GM12872 (cell line): ENCODE data around the gene AMOTL2.

ENCODE experiments used
- TF ChIP-seq, protein P1 (sequence below): IDR thresholded peaks from 3 replicates; pipeline ENCODE4 v1.5.1; 2011; ENCODE audit warnings: low read depth, mild to moderate bottlenecking, low read length, moderate library complexity; ENCODE audit not compliant: insufficient read depth

Gene AMOTL2

DNA sequence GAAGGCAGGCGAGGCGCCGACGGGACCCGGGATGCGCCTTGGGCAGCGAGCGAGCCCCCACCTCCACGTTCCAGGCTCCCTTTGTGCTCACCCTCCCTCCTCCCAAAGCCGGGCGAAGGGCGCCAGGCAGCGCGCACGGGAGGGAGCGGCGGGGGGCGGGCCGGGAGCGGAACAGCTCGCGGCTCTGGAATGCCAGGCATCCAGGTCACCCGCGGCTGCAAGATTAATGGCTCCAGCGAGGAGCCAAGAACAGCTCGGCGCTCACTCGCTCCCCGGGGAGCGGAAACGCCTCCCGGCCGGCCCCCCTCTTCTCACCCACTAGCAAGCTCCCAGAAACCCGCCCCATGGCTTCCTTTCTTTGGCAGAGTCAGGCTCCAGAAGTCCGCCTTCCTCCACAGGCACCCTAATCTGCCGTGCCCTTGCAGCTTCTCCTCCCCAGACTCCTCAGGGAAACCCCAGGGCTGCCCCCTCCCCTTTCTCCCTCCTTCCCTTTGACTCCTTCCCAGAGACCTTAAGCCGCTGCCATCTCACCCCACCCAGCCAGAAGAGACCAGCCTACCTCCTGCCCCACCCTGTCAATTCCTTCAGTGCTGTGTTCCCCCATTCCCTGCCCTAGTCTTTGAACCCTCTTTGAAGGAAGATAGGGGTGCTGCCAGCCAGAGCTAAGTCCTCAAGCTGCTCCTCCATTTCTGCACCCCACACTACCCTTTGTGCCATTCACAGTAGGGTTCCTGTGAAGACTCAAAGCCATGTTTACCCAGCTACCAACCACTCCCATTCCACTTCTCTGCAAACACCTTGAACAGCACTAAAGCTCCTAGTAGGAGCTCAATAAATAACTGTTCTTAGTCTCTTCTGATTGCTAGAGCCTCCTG is 9.9 kb downstream of the AMOTL2 start:
- TF ChIP-seq, protein P1, sequence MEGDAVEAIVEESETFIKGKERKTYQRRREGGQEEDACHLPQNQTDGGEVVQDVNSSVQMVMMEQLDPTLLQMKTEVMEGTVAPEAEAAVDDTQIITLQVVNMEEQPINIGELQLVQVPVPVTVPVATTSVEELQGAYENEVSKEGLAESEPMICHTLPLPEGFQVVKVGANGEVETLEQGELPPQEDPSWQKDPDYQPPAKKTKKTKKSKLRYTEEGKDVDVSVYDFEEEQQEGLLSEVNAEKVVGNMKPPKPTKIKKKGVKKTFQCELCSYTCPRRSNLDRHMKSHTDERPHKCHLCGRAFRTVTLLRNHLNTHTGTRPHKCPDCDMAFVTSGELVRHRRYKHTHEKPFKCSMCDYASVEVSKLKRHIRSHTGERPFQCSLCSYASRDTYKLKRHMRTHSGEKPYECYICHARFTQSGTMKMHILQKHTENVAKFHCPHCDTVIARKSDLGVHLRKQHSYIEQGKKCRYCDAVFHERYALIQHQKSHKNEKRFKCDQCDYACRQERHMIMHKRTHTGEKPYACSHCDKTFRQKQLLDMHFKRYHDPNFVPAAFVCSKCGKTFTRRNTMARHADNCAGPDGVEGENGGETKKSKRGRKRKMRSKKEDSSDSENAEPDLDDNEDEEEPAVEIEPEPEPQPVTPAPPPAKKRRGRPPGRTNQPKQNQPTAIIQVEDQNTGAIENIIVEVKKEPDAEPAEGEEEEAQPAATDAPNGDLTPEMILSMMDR: no peak

DNA sequence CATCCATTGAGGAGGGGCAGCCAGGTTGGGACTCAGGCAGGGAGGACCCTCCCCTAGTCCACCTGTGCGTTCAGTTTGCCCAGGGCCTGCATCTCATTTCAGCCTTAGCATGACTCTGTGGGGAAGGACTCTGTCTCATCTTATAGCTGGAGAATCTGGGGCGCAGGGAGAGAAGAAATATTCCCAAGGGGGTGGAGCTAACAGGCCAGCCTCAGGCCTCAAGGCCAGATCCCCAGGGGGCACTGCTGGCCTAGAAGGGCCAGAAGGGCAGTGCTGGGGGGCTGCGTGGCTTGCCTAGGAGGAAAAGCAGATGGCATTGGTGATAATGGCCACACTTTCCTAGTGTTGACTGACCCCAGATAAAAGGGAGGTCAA is 10.9 kb downstream of the AMOTL2 start:
- TF ChIP-seq, protein P1: no peak

DNA sequence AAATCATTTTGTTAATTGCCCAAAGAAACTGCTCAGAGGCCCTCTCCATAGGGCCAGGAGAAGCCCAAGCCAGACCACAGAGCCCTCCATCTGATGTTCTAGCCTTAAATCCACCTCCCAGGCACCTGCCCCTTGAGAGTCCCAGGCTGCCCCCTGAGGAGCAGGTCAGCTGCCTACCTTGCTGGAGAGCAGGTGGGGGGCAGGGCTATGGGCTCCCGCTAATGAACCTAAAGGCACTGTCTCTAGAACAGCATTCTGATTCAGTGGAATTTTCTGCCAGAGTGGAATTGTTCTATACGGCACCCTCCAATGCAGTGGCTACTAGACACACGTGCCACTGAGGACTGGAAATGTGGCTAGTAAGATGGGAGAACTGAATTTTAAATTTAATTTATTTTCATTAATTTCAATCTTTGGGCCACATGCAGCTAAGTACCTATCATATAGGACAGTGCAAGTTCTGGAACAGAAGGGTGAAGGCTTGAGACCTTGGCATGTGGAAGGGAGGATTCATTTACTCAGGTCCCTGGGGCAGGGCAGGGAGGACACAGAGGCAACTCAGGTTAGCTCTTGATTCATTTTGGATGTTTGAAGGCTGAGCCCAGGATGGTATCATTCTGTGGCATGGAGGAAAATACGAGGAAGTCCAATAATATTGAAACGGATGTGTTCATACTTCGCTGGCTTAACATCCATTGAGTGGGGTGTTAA is 11.4 kb downstream of the AMOTL2 start:
- TF ChIP-seq, protein P1: no peak

DNA sequence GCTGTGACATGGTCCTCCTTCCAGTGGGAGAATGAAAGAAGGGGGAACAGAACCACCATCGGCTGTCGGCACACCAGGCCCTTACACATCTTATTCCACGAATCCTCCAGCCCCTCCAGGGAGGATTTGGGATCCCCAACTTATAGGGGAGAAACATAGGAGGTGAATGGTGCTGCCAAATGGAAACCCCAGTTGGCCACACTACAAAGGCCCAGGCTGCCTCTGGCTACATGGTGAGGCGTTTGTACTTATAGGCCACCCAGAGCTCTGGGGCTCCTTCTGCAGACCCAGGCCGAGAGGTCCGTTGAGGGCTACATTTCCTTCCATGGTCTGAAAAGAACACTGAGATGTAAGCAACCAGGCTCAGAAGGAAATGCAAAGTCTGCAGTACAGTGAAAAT is 12.0 kb downstream of the AMOTL2 start:
- TF ChIP-seq, protein P1: no peak

DNA sequence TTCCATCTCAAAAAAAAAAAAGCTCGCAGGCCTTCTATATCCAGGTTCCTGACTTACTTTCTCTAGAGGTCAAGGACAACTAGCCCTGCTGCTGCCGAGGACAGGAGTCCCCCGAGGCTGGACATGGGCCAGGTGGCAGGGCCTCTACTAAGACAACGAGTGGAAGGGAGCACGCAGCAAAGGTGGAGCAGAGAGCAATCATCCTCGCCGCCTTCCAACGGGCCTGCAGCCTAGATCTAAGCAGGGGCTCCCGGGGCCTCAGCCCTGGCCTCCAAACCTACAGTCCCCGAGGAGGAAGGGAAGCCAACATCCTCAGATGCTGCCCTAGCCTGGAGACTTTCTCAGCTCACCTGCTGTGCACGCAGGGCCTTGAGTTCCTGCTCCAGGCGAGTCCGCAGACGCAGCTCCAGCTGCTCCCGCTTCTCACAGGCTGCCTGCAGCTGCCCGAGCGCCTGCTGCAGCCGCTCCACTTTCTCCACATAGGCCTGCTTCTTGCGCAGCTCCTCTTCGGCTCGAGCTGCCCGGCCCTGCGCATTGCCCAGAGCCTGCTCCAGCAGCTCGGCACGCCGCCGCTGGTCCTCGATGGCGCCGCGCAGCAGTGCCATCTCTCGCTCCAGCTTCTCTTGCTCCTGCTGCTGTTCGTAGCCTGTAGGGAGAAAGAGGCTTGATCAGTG is 12.9 kb downstream of the AMOTL2 start:
- TF ChIP-seq, protein P1: no peak

DNA sequence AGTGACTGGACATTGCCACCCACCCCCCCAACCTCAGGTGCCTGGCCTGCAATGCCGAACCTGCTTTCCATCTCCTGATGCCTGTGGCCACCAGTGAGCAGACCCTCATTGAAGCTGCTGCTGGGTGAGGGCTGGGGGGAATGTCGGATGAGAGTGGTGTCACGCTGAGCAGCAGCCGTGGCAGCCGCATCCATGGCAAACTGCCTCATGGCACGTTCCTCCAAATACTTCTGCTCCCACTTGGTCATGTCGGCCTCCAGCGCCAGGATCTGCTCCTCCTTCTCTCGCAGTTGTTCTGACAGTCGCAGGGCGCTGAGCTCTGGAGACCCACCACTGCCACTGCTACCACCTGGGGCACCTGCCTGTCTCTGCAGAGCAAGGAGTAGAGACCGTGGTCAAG is 14.2 kb downstream of the AMOTL2 start:
- TF ChIP-seq, protein P1: no peak
